SK-N-SH (cell line): ENCODE data around the gene GLS. TPM values are rescaled to one million over a fixed set of nuclear protein-coding genes. Genes with fewer than 3 reads are reported as not detected.
A peak's percentile ranks its signal among the peaks of the same experiment; 100 is the strongest.

ENCODE experiments used
- CTCF ChIA-PET: fragments of 300-600, 350-600 bp; formaldehyde crosslinking; extraction: SDS; loops from one replicate; lab custom pipeline; 2021; lab: Yijun Ruan, JAX
- POLR2A ChIA-PET: fragments of 350-600 bp; sonication (Branson Sonifier 250); formaldehyde crosslinking; extraction: SDS; loops from one replicate; lab custom pipeline; 2020; ENCODE audit warnings: antibody characterized with exemption, inconsistent platforms; lab: Yijun Ruan, JAX
- DNase-seq: peaks from one replicate; pipeline ENCODE4 v3.0.0; 2012
- H2AFZ ChIP-seq: fragments of 200-600 bp; sonication (generic); 2 replicates; pipeline ENCODE4 v1.8.1; 2016; ENCODE audit warnings: antibody characterized with exemption, mild to moderate bottlenecking, low read depth
- H3F3A ChIP-seq: fragments of 200-600 bp; sonication (generic); replicated peaks from 2 replicates; pipeline ENCODE3; 2016; ENCODE audit warnings: antibody characterized with exemption, mild to moderate bottlenecking; ENCODE audit not compliant: insufficient read depth
- H3K27ac ChIP-seq, 2 experiments: fragments of 200-500 bp in 1 of 2; fragments of 200-600 bp in 1 of 2; sonication (Bioruptor generic) in 1 of 2; sonication (generic), shearing (Covaris generic) in 1 of 2; 2 replicates each; pipeline versions ENCODE4 v1.5.1 to v1.6.1; 2014 to 2016; ENCODE audit warnings: low read depth in 2 of 2, inconsistent platforms in 1 of 2, low read length in 1 of 2, mild to moderate bottlenecking in 1 of 2, mixed read lengths in 1 of 2
- H3K27me3 ChIP-seq: fragments of 200-600 bp; sonication (generic), shearing (Covaris generic); 2 replicates; pipeline ENCODE4 v1.6.1; 2016; ENCODE audit warnings: mixed run types; ENCODE audit not compliant: insufficient read depth
- H3K36me3 ChIP-seq, 2 experiments: fragments of 200-500 bp in 1 of 2; fragments of 200-600 bp in 1 of 2; sonication (Bioruptor generic) in 1 of 2; sonication (generic) in 1 of 2; replicated peaks in 1 of 2; 2 replicates each; pipeline versions ENCODE3 to v1.5.1; 2014 to 2016; ENCODE audit warnings: low read length in 1 of 2, mild to moderate bottlenecking in 1 of 2; ENCODE audit not compliant: insufficient read depth in 2 of 2, control insufficient read depth in 1 of 2
- H3K4me1 ChIP-seq, 2 experiments: fragments of 200-500 bp in 1 of 2; fragments of 200-600 bp in 1 of 2; sonication (Bioruptor generic) in 1 of 2; sonication (generic), shearing (Covaris generic) in 1 of 2; 2 replicates each; pipeline versions ENCODE4 v1.5.1 to v1.6.1; 2014 to 2016; ENCODE audit warnings: low read depth in 1 of 2, low read length in 1 of 2, mixed run types in 1 of 2; ENCODE audit not compliant: insufficient read depth in 2 of 2, control insufficient read depth in 1 of 2
- H3K4me2 ChIP-seq: fragments of 200-600 bp; sonication (generic), shearing (Covaris generic); 2 replicates; pipeline ENCODE4 v1.6.1; 2017; ENCODE audit warnings: mixed run types
- H3K4me3 ChIP-seq, 2 experiments: fragments of 200-500 bp in 1 of 2; fragments of 200-600 bp in 1 of 2; sonication (Bioruptor generic) in 1 of 2; sonication (generic), shearing (Covaris generic) in 1 of 2; 2 replicates each; pipeline versions ENCODE4 v1.5.1 to v1.8.1; 2014 to 2016; ENCODE audit warnings: low read depth in 2 of 2, inconsistent platforms in 1 of 2, low read length in 1 of 2, mild to moderate bottlenecking in 1 of 2, mixed read lengths in 1 of 2, moderate library complexity in 1 of 2
- H3K79me2 ChIP-seq: fragments of 200-600 bp; sonication (generic); 2 replicates; pipeline ENCODE4 v1.8.1; 2017; ENCODE audit warnings: mild to moderate bottlenecking; ENCODE audit not compliant: insufficient read depth
- H3K9ac ChIP-seq: fragments of 200-600 bp; sonication (generic); 2 replicates; pipeline ENCODE4 v1.6.1; 2017; ENCODE audit warnings: mixed run types
- H3K9me2 ChIP-seq: fragments of 200-600 bp; sonication (generic); 2 replicates; pipeline ENCODE4 v1.6.1; 2017; ENCODE audit warnings: mixed run types
- H3K9me3 ChIP-seq: fragments of 200-600 bp; sonication (generic); 2 replicates; pipeline ENCODE4 v1.6.1; 2017; ENCODE audit warnings: mixed run types, mild to moderate bottlenecking, moderate library complexity
- H4K20me1 ChIP-seq: fragments of 200-600 bp; sonication (generic); 2 replicates; pipeline ENCODE4 v1.6.1; 2017; ENCODE audit warnings: mild to moderate bottlenecking, mixed run types; ENCODE audit not compliant: insufficient read depth
- CHD2 ChIP-seq: fragments of 150-350 bp; IDR thresholded peaks from 2 replicates; pipeline ENCODE4 v1.6.1; 2018; ENCODE audit warnings: low read length; ENCODE audit not compliant: partially characterized antibody
- CTCF ChIP-seq: fragments of 200-600 bp; sonication (generic); IDR thresholded peaks from 2 replicates; pipeline ENCODE4 v1.6.1; 2017; ENCODE audit warnings: antibody characterized with exemption, mild to moderate bottlenecking, moderate library complexity
- ELF1 ChIP-seq: IDR thresholded peaks from 2 replicates; pipeline ENCODE4 v1.4.0; 2012
- EP300 ChIP-seq, 2 experiments: IDR thresholded peaks; 2 replicates each; pipeline versions ENCODE4 v1.4.0 to v1.6.1; 2012; ENCODE audit warnings: borderline replicate concordance in 1 of 2, low read depth in 1 of 2, low read length in 1 of 2
- EZH2phosphoT487 ChIP-seq: fragments of 200-600 bp; sonication (generic); IDR thresholded peaks from 2 replicates; pipeline ENCODE4 v1.6.1; 2017; ENCODE audit warnings: low read depth, mixed run types, mild to moderate bottlenecking, antibody characterized with exemption, moderate library complexity, borderline replicate concordance
- FOXJ3 ChIP-seq: sonication (generic); formaldehyde crosslinking; IDR thresholded peaks from 2 replicates; pipeline ENCODE4 v1.5.1; 2020; ENCODE audit warnings: mild to moderate bottlenecking, missing genetic modification reagents
- GABPA ChIP-seq: IDR thresholded peaks from 2 replicates; pipeline ENCODE4 v1.4.0; 2012; ENCODE audit warnings: low read depth, mild to moderate bottlenecking
- GATA2 ChIP-seq: sonication (generic); formaldehyde crosslinking; IDR thresholded peaks from 2 replicates; pipeline ENCODE4 v1.5.0; 2020; ENCODE audit warnings: mild to moderate bottlenecking, missing genetic modification reagents
- JUND ChIP-seq: IDR thresholded peaks from 2 replicates; pipeline ENCODE4 v1.4.0; 2012
- NRF1 ChIP-seq: IDR thresholded peaks from 2 replicates; pipeline ENCODE4 v1.6.1; 2012; ENCODE audit warnings: low read depth, mild to moderate bottlenecking, low read length
- RCOR1 ChIP-seq: fragments of 150-350 bp; IDR thresholded peaks from 2 replicates; pipeline ENCODE4 v1.6.1; 2017; ENCODE audit warnings: antibody characterized with exemption, low read length
- REST ChIP-seq: IDR thresholded peaks from 2 replicates; pipeline ENCODE4 v1.6.1; 2012; ENCODE audit warnings: mild to moderate bottlenecking, low read depth, low read length, moderate library complexity
- RFX5 ChIP-seq: IDR thresholded peaks from 2 replicates; pipeline ENCODE4 v1.6.1; 2012; ENCODE audit warnings: mild to moderate bottlenecking, improper control_type of control experiment, low read length
- TCF12 ChIP-seq: IDR thresholded peaks from 2 replicates; pipeline ENCODE4 v1.4.0; 2012
- TEAD4 ChIP-seq: IDR thresholded peaks from 2 replicates; pipeline ENCODE4 v1.4.0; 2012; ENCODE audit warnings: mild to moderate bottlenecking, borderline replicate concordance; ENCODE audit not compliant: insufficient read depth
- WGBS: methylation state at CpG from one replicate; pipeline ENCODE4 v1.1.6; 2017; ENCODE audit warnings: low lambda C conversion rate; 5-methylcytosine and 5-hydroxymethylcytosine counted together
- polyA plus RNA-seq, 3 experiments: library from polyadenylated mRNA; depleted of rRNA; stranded (reverse); fragments of >200 nt; gene quantifications; 2 replicates each; pipeline ENCODE4 v1.2.3, GENCODE V29; 2012

GLS gene
- polyA plus RNA-seq, 1 of the 3 experiments (the other 2 are of a cell fraction), result 37.2 TPM

- 73% methylated on average over 4 of the region's 4 CpGs for WGBS
- Histone ChIP-seq H3K9me3 (no peaks in the 10 kb centered on the region), H3K4me2 (no peak overlapping the region), H4K20me1 (no peaks in the 10 kb centered on the region), H3K9me2 (no peaks in the 10 kb centered on the region), H3F3A (no peaks in the 10 kb centered on the region), H3K4me1 (peaks cover 0 to 12% of the 10 kb centered on the region in 2 experiments; a peak in 2 of 4 replicates), H2AFZ (no peak overlapping the region)
- CTCF ChIA-PET, result interaction anchor here (0.9 to 1.5 kb wide), 4 partner anchors 10 to 226 kb away, joined by 3 to 5 read pairs (median 4); no protein-coding TSS in a partner anchor
- peak; percentile 91 for TF ChIP-seq GATA2
- peak; percentile 52 for TF ChIP-seq CHD2
- no peak for TF ChIP-seq ELF1
- TF ChIP-seq REST, result peak; percentile 75; the same call in 1 of the 2 replicates
- no peak for TF ChIP-seq EZH2phosphoT487
- no peak for TF ChIP-seq NRF1
- peak; percentile 68; the same call in 1 of the 2 replicates for TF ChIP-seq RCOR1
- no peak for TF ChIP-seq RFX5
- no peak for TF ChIP-seq GABPA
- TF ChIP-seq TCF12, result peak; percentile 15; the same call in 1 of the 2 replicates
- no peak for TF ChIP-seq FOXJ3 (CRISPR knock-in tag)
- TF ChIP-seq JUND, result no peak
- TF ChIP-seq EP300 (IDR thresholded peaks at IDR 0.05; ENCODE audit: borderline replicate concordance in 1 of 2, low read depth in 1 of 2, low read length in 1 of 2), result peak in 1 of 2 experiments; percentile 81; a peak in 1 of 4 replicates
- no peak for TF ChIP-seq CTCF
- TF ChIP-seq TEAD4, result peak; percentile 18; the same call in 1 of the 2 replicates
- TF ChIP-seq, all 33 proteins: peak for 7
- H3K4me3 ChIP-seq, result no peak overlapping the region
- no peaks in the 10 kb centered on the region for H3K27me3 ChIP-seq
- H3K27ac ChIP-seq, result peak overlapping the region in 1 of 2 experiments; percentile 2; a peak in 2 of 4 replicates
- H3K9ac ChIP-seq, result no peak overlapping the region
- POLR2A ChIA-PET, result interaction anchor here (0.6 kb wide), 1 partner anchor 118 kb away, joined by 3 read pairs; no protein-coding TSS in a partner anchor
- peaks cover 21% of the 10 kb centered on the region for H3K79me2 ChIP-seq
- peaks cover 68 to 81% of the 10 kb centered on the region in 2 experiments for H3K36me3 ChIP-seq
- DNase-seq, result peak; percentile 39
These were observed 126.6 kb downstream of the GLS start for GRCh38 chr2:191006997-191007783.
